ENCODE results near the gene NPR1. TPM values are rescaled to one million over a fixed set of nuclear protein-coding genes. Genes with fewer than 3 reads are reported as not detected.
"Not testable (repeated sequence)": the region's sequence is repeated elsewhere in the genome, so short reads cannot be mapped to it uniquely, and the experiment has no call there.

NPR1 gene
- total RNA-seq, 3 donors from 2014 or later (not counting 1 experiment from before 2014, with no cell fraction given): not detected

DNA sequence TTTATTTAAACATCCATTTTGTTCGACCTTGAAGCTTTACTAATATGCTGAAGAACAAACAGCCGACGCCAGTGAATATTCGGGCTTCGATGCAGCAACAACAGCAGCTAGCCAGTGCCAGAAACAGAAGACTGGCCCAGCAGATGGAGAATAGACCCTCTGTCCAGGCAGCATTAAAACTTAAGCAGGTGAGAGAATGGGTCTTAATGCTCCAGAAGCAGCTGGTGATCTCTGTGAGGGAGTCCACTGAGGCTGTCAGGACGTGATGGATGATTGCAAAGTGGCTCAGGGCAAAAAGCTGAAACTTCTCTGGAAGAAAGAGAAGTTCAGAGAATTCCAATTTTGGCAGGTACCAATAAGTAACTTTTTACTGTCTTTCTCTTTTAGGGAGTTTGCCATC is 40.2 kb upstream of the NPR1 start:
- intact Hi-C loops (cut with micrococcal nuclease): no loop called here

GRCh38 chr1:153639280-153639679 is 39.2 kb upstream of the NPR1 start:
- no peaks in the 10 kb centered on the region for H3K9me3 Mint-ChIP-seq
- peaks cover 34 to 41% of the 10 kb centered on the region in 2 donors for H3K4me1 Mint-ChIP-seq
- no peak for ATAC-seq
- no peak overlapping the region for H3K27ac ChIP-seq (ENCODE audit: low read length)
- peaks cover 17% of the 10 kb centered on the region for H3K4me1 ChIP-seq (ENCODE audit: control insufficient read depth, insufficient read depth, low read length)
- no peak overlapping the region for H3K27ac Mint-ChIP-seq
- H3K4me3 Mint-ChIP-seq: no peak overlapping the region
- peaks cover 35% of the 10 kb centered on the region for H3K36me3 Mint-ChIP-seq
- peaks cover 82% of the 10 kb centered on the region for H3K36me3 ChIP-seq (ENCODE audit: control insufficient read depth, insufficient read depth, low read length)
- no peaks in the 10 kb centered on the region for H3K9me3 ChIP-seq (ENCODE audit: control insufficient read depth, insufficient read depth, low read length)
- H3K4me3 ChIP-seq (ENCODE audit: low read length): no peak overlapping the region
- WGBS (ENCODE audit: insufficient coverage): 98% methylated on average over 3 of the region's 3 CpGs
- intact Hi-C loops (cut with micrococcal nuclease): no loop called here
- H3K27me3 Mint-ChIP-seq (ENCODE audit: low read depth in 2 of 2): no peaks in the 10 kb centered on the region
- no peak for TF ChIP-seq CTCF (IDR thresholded peaks at IDR 0.05)
- no peak for DNase-seq
- H3K27me3 ChIP-seq (ENCODE audit: control insufficient read depth, insufficient read depth, low read length): no peaks in the 10 kb centered on the region

More for the DNA sequence above, 40.2 kb upstream of the NPR1 start:
- H3K27ac ChIP-seq (ENCODE audit: low read length): no peak overlapping the region
- H3K4me1 ChIP-seq (ENCODE audit: control insufficient read depth, insufficient read depth, low read length): peaks cover 21% of the 10 kb centered on the region
- H3K9me3 ChIP-seq (ENCODE audit: control insufficient read depth, insufficient read depth, low read length): no peaks in the 10 kb centered on the region
- 94% methylated on average over 6 of the region's 6 CpGs for WGBS (ENCODE audit: insufficient coverage)
- Mint-ChIP-seq H3K27me3 (ENCODE audit: low read depth in 2 of 2) (no peaks in the 10 kb centered on the region), H3K4me3 (no peak overlapping the region), H3K36me3 (peaks cover 25% of the 10 kb centered on the region), H3K27ac (no peak overlapping the region), H3K4me1 (peaks cover 29 to 41% of the 10 kb centered on the region in 2 donors), H3K9me3 (no peaks in the 10 kb centered on the region)
- H3K27me3 ChIP-seq (ENCODE audit: control insufficient read depth, insufficient read depth, low read length): no peaks in the 10 kb centered on the region
- no peak overlapping the region for H3K4me3 ChIP-seq (ENCODE audit: low read length)
- ATAC-seq (no peak), DNase-seq (no peak)
- H3K36me3 ChIP-seq (ENCODE audit: control insufficient read depth, insufficient read depth, low read length): peaks cover 73% of the 10 kb centered on the region
- TF ChIP-seq CTCF (IDR thresholded peaks at IDR 0.05): no peak

DNA sequence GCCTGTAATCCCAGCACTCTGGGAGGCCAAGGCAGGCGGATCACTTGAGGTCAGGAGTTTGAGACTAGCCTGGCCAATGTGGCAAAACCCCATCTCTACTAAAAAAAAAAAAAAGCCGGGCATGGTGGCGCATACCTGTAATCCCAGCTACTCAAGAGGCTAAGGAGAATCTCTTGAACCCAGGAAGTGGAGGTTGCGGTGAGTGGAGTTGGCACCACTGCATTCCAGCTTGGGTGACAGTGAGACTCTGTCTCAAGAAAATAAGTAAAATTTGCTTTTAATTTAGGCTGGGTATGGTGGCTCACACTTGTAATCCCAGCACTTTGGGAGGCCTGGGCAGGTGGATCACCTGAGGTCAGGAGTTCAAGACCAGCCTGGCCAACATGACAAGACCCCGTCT is 38.3 kb upstream of the NPR1 start:
- H3K4me3 ChIP-seq (ENCODE audit: low read length); H3K27ac ChIP-seq (ENCODE audit: low read length); H3K27me3 Mint-ChIP-seq (ENCODE audit: low read depth in 2 of 2); DNase-seq; ATAC-seq; H3K27ac Mint-ChIP-seq; H3K9me3 Mint-ChIP-seq; H3K9me3 ChIP-seq (ENCODE audit: control insufficient read depth, insufficient read depth, low read length); H3K27me3 ChIP-seq (ENCODE audit: control insufficient read depth, insufficient read depth, low read length); H3K4me3 Mint-ChIP-seq; intact Hi-C loops (cut with micrococcal nuclease): not testable (repeated sequence)
- WGBS (ENCODE audit: insufficient coverage): 98% methylated on average over 5 of the region's 5 CpGs
- Histone ChIP-seq H3K4me1 (ENCODE audit: control insufficient read depth, insufficient read depth, low read length) (peaks cover 11% of the 10 kb centered on the region), H3K36me3 (ENCODE audit: control insufficient read depth, insufficient read depth, low read length) (peaks cover 91% of the 10 kb centered on the region)
- peaks cover 36% of the 10 kb centered on the region for H3K36me3 Mint-ChIP-seq
- peaks cover 32 to 44% of the 10 kb centered on the region in 2 donors for H3K4me1 Mint-ChIP-seq

DNA sequence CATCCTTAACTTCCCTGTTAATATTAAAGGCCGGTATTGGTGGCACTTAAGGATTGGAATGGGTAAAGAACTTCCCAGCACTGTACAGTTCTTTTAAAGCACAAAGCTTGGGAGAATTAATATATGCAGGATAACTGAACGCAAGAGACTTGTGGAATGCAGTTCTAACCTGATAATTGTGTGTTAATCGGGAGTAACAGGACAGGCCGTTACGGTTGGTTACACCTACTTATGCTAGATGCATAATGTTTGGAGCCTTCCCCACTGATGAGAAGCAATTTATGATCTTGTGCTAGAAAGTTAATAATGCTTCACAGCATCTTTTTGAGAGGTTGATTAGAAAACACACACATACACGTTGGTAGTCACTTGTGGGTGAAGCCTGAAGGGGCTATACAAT is 37.6 kb upstream of the NPR1 start:
- H3K27me3 Mint-ChIP-seq (ENCODE audit: low read depth in 2 of 2): no peaks in the 10 kb centered on the region

More for the DNA sequence above, 37.6 kb upstream of the NPR1 start:
- Mint-ChIP-seq H3K27ac (peak overlapping the region; percentile 14 to 57), H3K4me1 (peaks cover 38 to 49% of the 10 kb centered on the region in 2 donors), H3K9me3 (no peaks in the 10 kb centered on the region), H3K36me3 (peaks cover 43% of the 10 kb centered on the region), H3K4me3 (no peak overlapping the region)
- Histone ChIP-seq H3K36me3 (ENCODE audit: control insufficient read depth, insufficient read depth, low read length) (peaks cover 97% of the 10 kb centered on the region), H3K27ac (ENCODE audit: low read length) (no peak overlapping the region), H3K27me3 (ENCODE audit: control insufficient read depth, insufficient read depth, low read length) (no peaks in the 10 kb centered on the region), H3K4me1 (ENCODE audit: control insufficient read depth, insufficient read depth, low read length) (peaks cover 4% of the 10 kb centered on the region), H3K4me3 (ENCODE audit: low read length) (no peak overlapping the region), H3K9me3 (ENCODE audit: control insufficient read depth, insufficient read depth, low read length) (no peaks in the 10 kb centered on the region)
- 91% methylated on average over 5 of the region's 6 CpGs for WGBS (ENCODE audit: insufficient coverage)
- intact Hi-C loops (cut with micrococcal nuclease): no loop called here
- DNase-seq (no peak), ATAC-seq (no peak)
- TF ChIP-seq CTCF (IDR thresholded peaks at IDR 0.05): no peak

Measured in natural killer cell (primary cell).